HuH-7.5 (cell line): ENCODE measurements around the gene TCF25.
"Not testable (repeated sequence)": the region's sequence is repeated elsewhere in the genome, so short reads cannot be mapped to it uniquely, and the experiment has no call there.

ENCODE experiments used
- DNase-seq: peaks from one replicate; pipeline ENCODE4 v3.0.0; 2011; ENCODE audit warnings: low spot score

TCF25 gene

GRCh38 chr16:89904606-89905510, 31.5 kb downstream of the TCF25 start:
- DNase-seq = no peak

DNA sequence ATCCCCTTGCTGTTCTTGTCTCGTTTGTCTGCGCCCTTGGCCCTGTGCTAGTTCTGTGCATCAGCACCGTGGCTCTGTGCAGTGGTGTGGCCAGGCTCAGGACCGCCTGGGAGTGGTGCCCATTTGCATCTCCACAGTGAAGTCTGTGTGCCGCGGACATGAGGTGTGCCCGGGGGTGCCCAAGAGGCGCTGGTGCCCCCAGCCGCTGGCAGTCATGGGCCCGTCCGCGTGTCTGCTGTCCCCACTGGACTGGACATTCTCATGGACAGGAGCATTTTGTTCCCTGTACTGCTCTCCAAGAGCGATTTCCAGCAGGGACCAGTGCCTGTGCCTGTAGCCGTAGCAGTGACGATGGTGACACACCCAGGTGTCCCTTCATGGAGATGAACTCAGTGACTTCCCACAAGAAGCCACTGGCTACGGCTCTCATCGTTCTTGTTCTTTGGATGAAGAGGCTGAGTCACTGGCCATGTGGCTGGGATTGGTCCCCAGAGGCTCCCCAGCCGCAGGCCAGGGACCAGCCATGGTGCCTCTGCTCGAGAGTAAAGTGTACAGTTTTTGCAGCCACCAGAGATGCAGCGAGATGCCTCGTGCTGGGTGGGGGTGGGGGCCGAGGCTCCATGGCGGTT, 32.2 kb downstream of the TCF25 start:
- no peak for DNase-seq

DNA sequence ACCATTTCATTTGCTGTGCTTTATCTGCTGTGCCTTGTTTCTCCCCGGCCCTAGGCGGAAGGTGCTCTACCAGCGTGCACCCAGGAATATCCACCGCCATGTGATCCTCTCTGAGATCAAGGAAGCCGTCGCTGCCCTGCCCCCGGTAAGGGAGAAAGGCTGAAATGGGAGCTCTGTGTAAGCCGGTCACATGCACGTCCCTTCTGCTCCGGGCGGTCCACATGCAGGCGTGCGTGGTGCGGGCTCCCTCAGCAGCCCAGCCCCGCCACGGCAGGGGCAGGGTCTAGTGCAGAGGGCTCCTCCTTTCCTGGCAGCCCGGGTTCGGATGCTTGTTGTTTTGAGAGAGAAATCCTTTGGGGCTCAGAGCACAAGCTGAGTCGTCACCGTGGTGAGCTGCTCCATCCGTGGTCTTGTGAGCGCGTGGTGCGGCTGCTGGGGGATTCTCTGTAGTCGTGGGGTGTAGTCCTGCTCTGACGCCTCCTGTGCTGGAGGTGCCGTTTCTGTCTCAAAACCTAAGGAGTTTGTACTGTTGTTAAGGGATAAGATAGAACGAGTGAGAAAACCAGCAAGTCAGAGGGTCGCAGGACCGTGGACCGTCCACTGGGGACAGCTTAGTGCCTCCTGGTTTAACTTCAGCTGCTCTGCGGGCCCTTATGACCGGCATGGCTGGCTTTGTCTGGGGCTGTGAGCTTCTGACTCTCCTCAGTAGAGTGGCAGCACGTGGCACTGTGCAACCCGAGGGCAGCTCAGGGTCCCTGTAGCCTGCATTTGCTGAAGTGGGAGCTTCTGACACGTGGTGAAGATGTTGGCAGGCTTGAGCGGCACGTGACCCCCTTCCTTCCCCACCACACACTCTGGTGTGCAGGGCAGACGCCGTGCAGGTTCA, 33.0 kb downstream of the TCF25 start:
- DNase-seq = no peak

GRCh38 chr16:89907055-89907814, 33.8 kb downstream of the TCF25 start:
- DNase-seq = no peak

GRCh38 chr16:89908236-89908635, 34.8 kb downstream of the TCF25 start:
- DNase-seq = no peak

GRCh38 chr16:89909777-89910716, 36.7 kb downstream of the TCF25 start:
- peak; percentile 98 for DNase-seq

GRCh38 chr16:89910717-89911354, 37.4 kb downstream of the TCF25 start:
- no peak for DNase-seq

- DNase-seq = no peak
Measured at GRCh38 chr16:89911375-89911774, 38.0 kb downstream of the TCF25 start.

- DNase-seq = no peak
Measured at GRCh38 chr16:89912143-89912542, 38.8 kb downstream of the TCF25 start.

- DNase-seq = no peak
Measured at GRCh38 chr16:89912627-89913026, 39.2 kb downstream of the TCF25 start.

DNA sequence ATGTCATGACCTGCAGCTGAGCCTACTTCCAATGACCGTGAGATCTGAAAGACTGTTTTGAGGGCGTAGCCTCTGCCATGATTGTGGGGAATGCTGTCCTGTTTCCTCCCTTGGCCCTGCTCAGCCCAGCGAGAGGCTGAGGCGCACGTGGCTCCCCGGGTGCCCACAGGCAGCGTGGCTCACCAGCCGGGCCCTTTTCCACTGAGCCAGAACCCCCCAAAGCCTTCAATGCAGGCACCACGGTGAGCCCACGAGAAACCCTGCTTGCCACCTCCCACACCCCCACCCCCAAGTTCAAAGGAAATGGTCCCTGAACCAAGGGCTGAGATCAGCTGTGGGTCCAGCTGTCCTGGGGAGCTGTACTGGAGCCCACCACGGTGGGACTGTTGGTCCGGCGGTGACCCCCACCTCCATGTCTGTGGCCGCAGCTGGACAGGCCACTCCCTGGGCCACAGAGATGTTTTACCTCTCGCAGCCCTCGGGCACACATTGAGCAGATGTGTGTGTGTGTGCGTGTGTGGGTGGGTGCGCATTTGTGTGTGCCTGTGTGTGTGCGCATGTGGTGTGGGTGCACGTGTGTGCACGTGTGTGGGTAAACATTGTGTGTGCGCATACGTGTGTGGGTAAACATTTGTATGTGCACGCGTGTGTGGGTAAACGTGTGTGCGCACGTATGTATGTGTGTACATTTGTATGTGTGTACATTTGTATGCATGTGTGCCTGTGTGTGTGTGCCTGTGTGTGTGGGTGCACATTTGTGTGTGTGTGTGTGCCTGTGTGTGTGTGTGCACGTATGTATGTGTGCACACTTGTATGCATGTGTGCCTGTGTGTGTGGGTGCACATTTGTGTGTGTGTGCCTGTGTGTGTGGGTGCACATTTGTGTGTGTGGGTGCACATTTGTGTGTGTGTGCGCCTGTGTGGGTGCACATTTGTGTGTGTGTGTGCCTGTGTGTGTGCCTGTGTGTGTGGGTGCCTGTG, 40.3 kb downstream of the TCF25 start:
- no peak for DNase-seq

GRCh38 chr16:89914642-89915285, 41.4 kb downstream of the TCF25 start:
- DNase-seq = not testable (repeated sequence)

DNA sequence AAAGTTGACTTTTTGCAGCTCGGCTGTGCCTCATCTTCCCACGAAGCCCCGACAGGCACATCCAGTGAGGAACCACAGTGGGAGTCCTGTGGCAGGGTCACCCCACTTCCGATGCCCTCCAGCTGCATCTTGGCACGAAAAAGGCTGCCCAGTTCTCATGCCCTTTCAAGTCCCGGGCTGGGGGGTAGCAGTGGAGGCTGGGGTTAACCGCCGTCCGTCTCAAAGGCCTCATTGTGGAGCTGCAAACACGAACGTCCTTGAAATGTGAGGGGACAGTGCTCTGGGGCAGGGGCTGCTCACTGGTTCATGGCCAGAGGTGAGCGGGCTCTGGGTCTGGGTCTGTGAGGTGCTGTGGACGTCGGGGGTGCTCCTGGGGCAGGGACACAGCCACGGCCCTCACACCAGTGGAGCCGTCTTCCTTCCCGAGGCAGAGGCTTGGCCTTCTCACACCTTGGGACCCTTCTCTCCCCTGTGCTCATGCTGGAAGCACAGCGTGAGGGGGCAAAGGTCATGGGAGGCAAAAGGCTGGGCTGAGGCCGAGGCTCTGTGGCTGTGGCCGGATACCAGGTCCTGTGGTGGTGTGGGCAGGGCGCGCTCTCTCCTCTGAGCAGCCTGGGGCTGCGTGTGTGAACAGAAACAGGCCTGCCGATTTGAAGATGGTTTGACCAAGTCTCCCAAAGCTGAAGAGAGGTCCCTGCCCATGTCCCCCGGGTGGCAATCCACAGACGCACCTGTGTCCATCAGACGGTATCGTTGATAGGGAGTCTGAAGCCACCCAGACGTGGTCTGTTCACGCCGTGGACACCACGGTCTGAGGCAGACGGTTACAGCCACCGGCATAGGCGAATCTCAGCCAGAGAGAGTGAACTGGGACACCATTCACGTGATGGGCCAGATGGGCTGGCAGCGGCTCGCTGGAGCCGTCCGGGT, 42.2 kb downstream of the TCF25 start:
- DNase-seq = no peak

GRCh38 chr16:89917773-89918452, 44.5 kb downstream of the TCF25 start:
- DNase-seq = peak; percentile 93

DNA sequence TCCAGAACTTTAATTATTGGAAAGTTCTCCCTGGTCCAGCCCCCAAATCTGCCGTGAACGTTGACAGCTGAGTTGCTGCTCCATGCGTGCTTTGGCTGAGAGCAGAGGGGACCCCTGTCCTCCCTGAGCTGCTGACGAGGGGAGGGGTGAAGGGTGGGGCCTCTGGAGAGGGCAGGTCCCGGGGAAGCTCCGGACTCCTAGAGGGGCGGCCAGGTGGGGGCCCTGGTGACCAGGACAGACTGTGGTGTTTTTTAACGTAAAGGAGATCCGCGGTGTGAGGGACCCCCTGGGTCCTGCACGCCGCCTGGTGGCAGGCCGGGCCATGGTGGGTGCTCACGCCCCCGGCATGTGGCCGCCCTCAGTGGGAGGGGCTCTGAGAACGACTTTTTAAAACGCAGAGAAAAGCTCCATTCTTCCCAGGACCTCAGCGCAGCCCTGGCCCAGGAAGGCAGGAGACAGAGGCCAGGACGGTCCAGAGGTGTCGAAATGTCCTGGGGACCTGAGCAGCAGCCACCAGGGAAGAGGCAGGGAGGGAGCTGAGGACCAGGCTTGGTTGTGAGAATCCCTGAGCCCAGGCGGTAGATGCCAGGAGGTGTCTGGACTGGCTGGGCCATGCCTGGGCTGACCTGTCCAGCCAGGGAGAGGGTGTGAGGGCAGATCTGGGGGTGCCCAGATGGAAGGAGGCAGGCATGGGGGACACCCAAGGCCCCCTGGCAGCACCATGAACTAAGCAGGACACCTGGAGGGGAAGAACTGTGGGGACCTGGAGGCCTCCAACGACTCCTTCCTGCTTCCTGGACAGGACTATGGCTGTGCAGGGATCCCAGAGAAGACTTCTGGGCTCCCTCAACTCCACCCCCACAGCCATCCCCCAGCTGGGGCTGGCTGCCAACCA, 45.3 kb downstream of the TCF25 start, which contains the start of gene MC1R:
TSS of gene MC1R (plus strand) at position 410 of the 895 bp plus-strand sequence. CDS start at position 807, 397 bp downstream.
- DNase-seq = peak; percentile 95
